Measurements from ENCODE around the gene SV2B. TPM values are rescaled to one million over a fixed set of nuclear protein-coding genes. Genes with fewer than 3 reads are reported as not detected.

SV2B gene
- total and polyA plus RNA-seq, 2 donors (not counting 1 experiment from before 2014, with no cell fraction given), result under 0.01 TPM; not detected in 1

- no peak overlapping the region for H3K4me3 ChIP-seq (replicated peaks in 1 of 4; ENCODE audit: control extremely low read depth in 1 of 4, insufficient read depth in 1 of 4, low read depth in 3 of 4, low read length in 4 of 4)
- H3K4me1 ChIP-seq (ENCODE audit: control insufficient read depth, extremely low read depth, insufficient read depth, low read length), result no peaks in the 10 kb centered on the region
- no peak overlapping the region for H3K4me2 ChIP-seq (ENCODE audit: extremely low read depth, insufficient read depth, low read length)
- no peak for TF ChIP-seq CTCF (conservative IDR thresholded peaks at IDR 0.05 in 1 of 2, IDR thresholded peaks at IDR 0.05 in 1 of 2; ENCODE audit: low read depth in 1 of 2, low read length in 2 of 2)
- no peak for TF ChIP-seq EZH2 (IDR thresholded peaks at IDR 0.05; ENCODE audit: low read length, missing control alignments)
- no peaks in the 10 kb centered on the region for H3K79me2 ChIP-seq (ENCODE audit: control insufficient read depth, insufficient read depth, low read length)
- H3K9ac ChIP-seq (ENCODE audit: insufficient read depth, low read length), result no peak overlapping the region
- no peaks in the 10 kb centered on the region for H3K27me3 ChIP-seq (ENCODE audit: control insufficient read depth, insufficient read depth, low read length)
- no peaks in the 10 kb centered on the region for H4K20me1 ChIP-seq (ENCODE audit: control insufficient read depth, extremely low read depth, insufficient read depth, low read length)
- H3K9me3 ChIP-seq (ENCODE audit: control insufficient read depth, insufficient read depth, low read depth, low read length), result no peaks in the 10 kb centered on the region
- no peak overlapping the region for H3K27ac ChIP-seq (ENCODE audit: insufficient read depth, low read length)
- no peak overlapping the region for H2AFZ ChIP-seq (ENCODE audit: low read length)
- no peak for DNase-seq (ENCODE audit: low read depth in 2 of 2)
- no peaks in the 10 kb centered on the region for H3K36me3 ChIP-seq (ENCODE audit: control insufficient read depth, insufficient read depth, low read length)
Observed at GRCh38 chr15:91073077-91073476, 27.0 kb upstream of the SV2B start.

- Histone ChIP-seq H3K4me2 (ENCODE audit: extremely low read depth, insufficient read depth, low read length) (no peak overlapping the region), H3K4me1 (ENCODE audit: control insufficient read depth, extremely low read depth, insufficient read depth, low read length) (no peaks in the 10 kb centered on the region)
Observed at GRCh38 chr15:91073768-91074167, 26.3 kb upstream of the SV2B start.

GRCh38 chr15:91075739-91076138 lies 24.3 kb upstream of the SV2B start:
- no peaks in the 10 kb centered on the region for H3K27me3 ChIP-seq (ENCODE audit: control insufficient read depth, insufficient read depth, low read length)
- TF ChIP-seq CTCF (conservative IDR thresholded peaks at IDR 0.05 in 1 of 2, IDR thresholded peaks at IDR 0.05 in 1 of 2; ENCODE audit: low read depth in 1 of 2, low read length in 2 of 2) (no peak), EZH2 (IDR thresholded peaks at IDR 0.05; ENCODE audit: low read length, missing control alignments) (no peak)
- no peak overlapping the region for H3K9ac ChIP-seq (ENCODE audit: insufficient read depth, low read length)
- no peaks in the 10 kb centered on the region for H3K36me3 ChIP-seq (ENCODE audit: control insufficient read depth, insufficient read depth, low read length)
- no peak overlapping the region for H3K4me3 ChIP-seq (replicated peaks in 1 of 4; ENCODE audit: control extremely low read depth in 1 of 4, insufficient read depth in 1 of 4, low read depth in 3 of 4, low read length in 4 of 4)
- H3K79me2 ChIP-seq (ENCODE audit: control insufficient read depth, insufficient read depth, low read length), result no peaks in the 10 kb centered on the region
- no peak overlapping the region for H3K4me2 ChIP-seq (ENCODE audit: extremely low read depth, insufficient read depth, low read length)
- no peaks in the 10 kb centered on the region for H3K9me3 ChIP-seq (ENCODE audit: control insufficient read depth, insufficient read depth, low read depth, low read length)
- H4K20me1 ChIP-seq (ENCODE audit: control insufficient read depth, extremely low read depth, insufficient read depth, low read length), result no peaks in the 10 kb centered on the region
- no peak overlapping the region for H3K27ac ChIP-seq (ENCODE audit: insufficient read depth, low read length)
- no peak overlapping the region for H2AFZ ChIP-seq (ENCODE audit: low read length)
- no peak for DNase-seq (ENCODE audit: low read depth in 2 of 2)
- no peaks in the 10 kb centered on the region for H3K4me1 ChIP-seq (ENCODE audit: control insufficient read depth, extremely low read depth, insufficient read depth, low read length)

More at GRCh38 chr15:91073768-91074167, 26.3 kb upstream of the SV2B start:
- Histone ChIP-seq H3K9me3 (ENCODE audit: control insufficient read depth, insufficient read depth, low read depth, low read length) (no peaks in the 10 kb centered on the region), H3K36me3 (ENCODE audit: control insufficient read depth, insufficient read depth, low read length) (no peaks in the 10 kb centered on the region), H2AFZ (ENCODE audit: low read length) (no peak overlapping the region), H3K9ac (ENCODE audit: insufficient read depth, low read length) (no peak overlapping the region), H4K20me1 (ENCODE audit: control insufficient read depth, extremely low read depth, insufficient read depth, low read length) (no peaks in the 10 kb centered on the region), H3K27ac (ENCODE audit: insufficient read depth, low read length) (no peak overlapping the region), H3K79me2 (ENCODE audit: control insufficient read depth, insufficient read depth, low read length) (no peaks in the 10 kb centered on the region), H3K4me3 (replicated peaks in 1 of 4; ENCODE audit: control extremely low read depth in 1 of 4, insufficient read depth in 1 of 4, low read depth in 3 of 4, low read length in 4 of 4) (no peak overlapping the region), H3K27me3 (ENCODE audit: control insufficient read depth, insufficient read depth, low read length) (no peaks in the 10 kb centered on the region)
- no peak for TF ChIP-seq EZH2 (IDR thresholded peaks at IDR 0.05; ENCODE audit: low read length, missing control alignments)
- no peak for TF ChIP-seq CTCF (conservative IDR thresholded peaks at IDR 0.05 in 1 of 2, IDR thresholded peaks at IDR 0.05 in 1 of 2; ENCODE audit: low read depth in 1 of 2, low read length in 2 of 2)
- DNase-seq (ENCODE audit: low read depth in 2 of 2), result no peak
